ENCODE data around the gene NIPAL1.

DNA sequence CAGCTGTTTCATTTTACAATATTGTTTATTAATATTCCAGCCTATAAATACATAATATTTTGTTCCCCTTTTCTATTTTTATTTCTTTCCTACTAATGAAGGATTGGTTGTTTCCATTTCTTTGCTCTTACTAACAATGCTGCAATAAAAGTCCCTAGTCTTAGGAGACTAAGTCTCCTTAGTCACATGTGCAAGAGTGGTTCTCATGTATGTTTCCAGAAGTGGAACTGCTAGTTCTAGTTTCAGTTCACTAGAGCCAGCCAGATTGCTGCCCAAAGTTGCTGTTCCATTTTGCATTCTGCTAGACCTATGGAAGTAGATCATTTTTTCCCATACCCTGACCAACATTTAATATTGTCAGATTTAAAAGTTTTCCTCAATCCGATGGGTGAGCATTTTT lies 44.4 kb upstream of the NIPAL1 start:
- TF ChIP-seq, protein P1, sequence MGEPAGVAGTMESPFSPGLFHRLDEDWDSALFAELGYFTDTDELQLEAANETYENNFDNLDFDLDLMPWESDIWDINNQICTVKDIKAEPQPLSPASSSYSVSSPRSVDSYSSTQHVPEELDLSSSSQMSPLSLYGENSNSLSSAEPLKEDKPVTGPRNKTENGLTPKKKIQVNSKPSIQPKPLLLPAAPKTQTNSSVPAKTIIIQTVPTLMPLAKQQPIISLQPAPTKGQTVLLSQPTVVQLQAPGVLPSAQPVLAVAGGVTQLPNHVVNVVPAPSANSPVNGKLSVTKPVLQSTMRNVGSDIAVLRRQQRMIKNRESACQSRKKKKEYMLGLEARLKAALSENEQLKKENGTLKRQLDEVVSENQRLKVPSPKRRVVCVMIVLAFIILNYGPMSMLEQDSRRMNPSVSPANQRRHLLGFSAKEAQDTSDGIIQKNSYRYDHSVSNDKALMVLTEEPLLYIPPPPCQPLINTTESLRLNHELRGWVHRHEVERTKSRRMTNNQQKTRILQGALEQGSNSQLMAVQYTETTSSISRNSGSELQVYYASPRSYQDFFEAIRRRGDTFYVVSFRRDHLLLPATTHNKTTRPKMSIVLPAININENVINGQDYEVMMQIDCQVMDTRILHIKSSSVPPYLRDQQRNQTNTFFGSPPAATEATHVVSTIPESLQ (CRISPR knock-in tag; IDR thresholded peaks at IDR 0.05), result no peak
- TF ChIP-seq, protein P2, sequence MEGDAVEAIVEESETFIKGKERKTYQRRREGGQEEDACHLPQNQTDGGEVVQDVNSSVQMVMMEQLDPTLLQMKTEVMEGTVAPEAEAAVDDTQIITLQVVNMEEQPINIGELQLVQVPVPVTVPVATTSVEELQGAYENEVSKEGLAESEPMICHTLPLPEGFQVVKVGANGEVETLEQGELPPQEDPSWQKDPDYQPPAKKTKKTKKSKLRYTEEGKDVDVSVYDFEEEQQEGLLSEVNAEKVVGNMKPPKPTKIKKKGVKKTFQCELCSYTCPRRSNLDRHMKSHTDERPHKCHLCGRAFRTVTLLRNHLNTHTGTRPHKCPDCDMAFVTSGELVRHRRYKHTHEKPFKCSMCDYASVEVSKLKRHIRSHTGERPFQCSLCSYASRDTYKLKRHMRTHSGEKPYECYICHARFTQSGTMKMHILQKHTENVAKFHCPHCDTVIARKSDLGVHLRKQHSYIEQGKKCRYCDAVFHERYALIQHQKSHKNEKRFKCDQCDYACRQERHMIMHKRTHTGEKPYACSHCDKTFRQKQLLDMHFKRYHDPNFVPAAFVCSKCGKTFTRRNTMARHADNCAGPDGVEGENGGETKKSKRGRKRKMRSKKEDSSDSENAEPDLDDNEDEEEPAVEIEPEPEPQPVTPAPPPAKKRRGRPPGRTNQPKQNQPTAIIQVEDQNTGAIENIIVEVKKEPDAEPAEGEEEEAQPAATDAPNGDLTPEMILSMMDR (IDR thresholded peaks at IDR 0.05), result no peak
- TF ChIP-seq, protein P3, sequence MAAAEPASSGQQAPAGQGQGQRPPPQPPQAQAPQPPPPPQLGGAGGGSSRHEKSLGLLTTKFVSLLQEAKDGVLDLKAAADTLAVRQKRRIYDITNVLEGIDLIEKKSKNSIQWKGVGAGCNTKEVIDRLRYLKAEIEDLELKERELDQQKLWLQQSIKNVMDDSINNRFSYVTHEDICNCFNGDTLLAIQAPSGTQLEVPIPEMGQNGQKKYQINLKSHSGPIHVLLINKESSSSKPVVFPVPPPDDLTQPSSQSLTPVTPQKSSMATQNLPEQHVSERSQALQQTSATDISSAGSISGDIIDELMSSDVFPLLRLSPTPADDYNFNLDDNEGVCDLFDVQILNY (CRISPR knock-in tag; IDR thresholded peaks at IDR 0.05), result no peak
- TF ChIP-seq, protein P4, sequence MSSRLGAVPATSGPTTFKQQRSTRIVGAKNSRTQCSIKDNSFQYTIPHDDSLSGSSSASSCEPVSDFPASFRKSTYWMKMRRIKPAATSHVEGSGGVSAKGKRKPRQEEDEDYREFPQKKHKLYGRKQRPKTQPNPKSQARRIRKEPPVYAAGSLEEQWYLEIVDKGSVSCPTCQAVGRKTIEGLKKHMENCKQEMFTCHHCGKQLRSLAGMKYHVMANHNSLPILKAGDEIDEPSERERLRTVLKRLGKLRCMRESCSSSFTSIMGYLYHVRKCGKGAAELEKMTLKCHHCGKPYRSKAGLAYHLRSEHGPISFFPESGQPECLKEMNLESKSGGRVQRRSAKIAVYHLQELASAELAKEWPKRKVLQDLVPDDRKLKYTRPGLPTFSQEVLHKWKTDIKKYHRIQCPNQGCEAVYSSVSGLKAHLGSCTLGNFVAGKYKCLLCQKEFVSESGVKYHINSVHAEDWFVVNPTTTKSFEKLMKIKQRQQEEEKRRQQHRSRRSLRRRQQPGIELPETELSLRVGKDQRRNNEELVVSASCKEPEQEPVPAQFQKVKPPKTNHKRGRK (CRISPR knock-in tag; IDR thresholded peaks at IDR 0.05; ENCODE audit: borderline replicate concordance), result no peak
- no peak for TF ChIP-seq NFYB (CRISPR knock-in tag; conservative IDR thresholded peaks at IDR 0.05; ENCODE audit: low read depth)
- TF ChIP-seq, protein P5, sequence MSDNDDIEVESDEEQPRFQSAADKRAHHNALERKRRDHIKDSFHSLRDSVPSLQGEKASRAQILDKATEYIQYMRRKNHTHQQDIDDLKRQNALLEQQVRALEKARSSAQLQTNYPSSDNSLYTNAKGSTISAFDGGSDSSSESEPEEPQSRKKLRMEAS (CRISPR knock-in tag; IDR thresholded peaks at IDR 0.05), result no peak
- no peak for TF ChIP-seq HMGA2 (CRISPR knock-in tag; IDR thresholded peaks at IDR 0.05)
- TF ChIP-seq, protein P6, sequence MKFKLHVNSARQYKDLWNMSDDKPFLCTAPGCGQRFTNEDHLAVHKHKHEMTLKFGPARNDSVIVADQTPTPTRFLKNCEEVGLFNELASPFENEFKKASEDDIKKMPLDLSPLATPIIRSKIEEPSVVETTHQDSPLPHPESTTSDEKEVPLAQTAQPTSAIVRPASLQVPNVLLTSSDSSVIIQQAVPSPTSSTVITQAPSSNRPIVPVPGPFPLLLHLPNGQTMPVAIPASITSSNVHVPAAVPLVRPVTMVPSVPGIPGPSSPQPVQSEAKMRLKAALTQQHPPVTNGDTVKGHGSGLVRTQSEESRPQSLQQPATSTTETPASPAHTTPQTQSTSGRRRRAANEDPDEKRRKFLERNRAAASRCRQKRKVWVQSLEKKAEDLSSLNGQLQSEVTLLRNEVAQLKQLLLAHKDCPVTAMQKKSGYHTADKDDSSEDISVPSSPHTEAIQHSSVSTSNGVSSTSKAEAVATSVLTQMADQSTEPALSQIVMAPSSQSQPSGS (CRISPR knock-in tag; IDR thresholded peaks at IDR 0.05; ENCODE audit: borderline replicate concordance, low read depth), result no peak
- TF ChIP-seq SP1 (CRISPR knock-in tag; conservative IDR thresholded peaks at IDR 0.05), result no peak
- TF ChIP-seq, protein P7, sequence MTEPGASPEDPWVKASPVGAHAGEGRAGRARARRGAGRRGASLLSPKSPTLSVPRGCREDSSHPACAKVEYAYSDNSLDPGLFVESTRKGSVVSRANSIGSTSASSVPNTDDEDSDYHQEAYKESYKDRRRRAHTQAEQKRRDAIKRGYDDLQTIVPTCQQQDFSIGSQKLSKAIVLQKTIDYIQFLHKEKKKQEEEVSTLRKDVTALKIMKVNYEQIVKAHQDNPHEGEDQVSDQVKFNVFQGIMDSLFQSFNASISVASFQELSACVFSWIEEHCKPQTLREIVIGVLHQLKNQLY (CRISPR knock-in tag; IDR thresholded peaks at IDR 0.05), result no peak
